ENCODE measurements around the gene GDAP1L1. TPM values are rescaled to one million over a fixed set of nuclear protein-coding genes. Genes with fewer than 3 reads are reported as not detected.
"Not testable (repeated sequence)": the region's sequence is repeated elsewhere in the genome, so short reads cannot be mapped to it uniquely, and the experiment has no call there.

GDAP1L1 gene
- total RNA-seq, 4 donors from 2014 or later: not detected

DNA sequence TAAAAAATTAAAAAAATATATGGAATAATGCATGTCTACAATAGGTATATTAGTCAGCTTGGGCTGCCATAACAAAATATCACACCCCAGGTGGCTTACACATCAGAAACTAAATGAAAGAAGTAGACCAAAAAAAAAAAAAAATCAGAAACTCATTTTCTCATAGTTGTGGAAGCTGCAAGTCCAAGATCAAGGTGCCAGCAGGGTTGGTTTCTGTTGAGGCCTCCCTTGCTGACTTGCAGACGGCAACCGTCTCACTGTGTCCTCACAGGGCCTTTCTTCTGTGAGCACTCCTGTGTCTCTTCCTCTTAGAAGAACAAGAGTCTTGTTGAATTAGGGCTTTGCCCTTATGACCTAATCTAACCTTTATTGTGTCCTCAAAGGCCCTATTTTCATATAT lies 11.4 kb upstream of the GDAP1L1 start:
- no peak for DNase-seq
- H3K27me3 ChIP-seq: no peaks in the 10 kb centered on the region
- ATAC-seq: no peak
- H3K36me3 ChIP-seq: no peaks in the 10 kb centered on the region
- no peak for TF ChIP-seq POLR2A (IDR thresholded peaks at IDR 0.05)
- TF ChIP-seq, protein P1, sequence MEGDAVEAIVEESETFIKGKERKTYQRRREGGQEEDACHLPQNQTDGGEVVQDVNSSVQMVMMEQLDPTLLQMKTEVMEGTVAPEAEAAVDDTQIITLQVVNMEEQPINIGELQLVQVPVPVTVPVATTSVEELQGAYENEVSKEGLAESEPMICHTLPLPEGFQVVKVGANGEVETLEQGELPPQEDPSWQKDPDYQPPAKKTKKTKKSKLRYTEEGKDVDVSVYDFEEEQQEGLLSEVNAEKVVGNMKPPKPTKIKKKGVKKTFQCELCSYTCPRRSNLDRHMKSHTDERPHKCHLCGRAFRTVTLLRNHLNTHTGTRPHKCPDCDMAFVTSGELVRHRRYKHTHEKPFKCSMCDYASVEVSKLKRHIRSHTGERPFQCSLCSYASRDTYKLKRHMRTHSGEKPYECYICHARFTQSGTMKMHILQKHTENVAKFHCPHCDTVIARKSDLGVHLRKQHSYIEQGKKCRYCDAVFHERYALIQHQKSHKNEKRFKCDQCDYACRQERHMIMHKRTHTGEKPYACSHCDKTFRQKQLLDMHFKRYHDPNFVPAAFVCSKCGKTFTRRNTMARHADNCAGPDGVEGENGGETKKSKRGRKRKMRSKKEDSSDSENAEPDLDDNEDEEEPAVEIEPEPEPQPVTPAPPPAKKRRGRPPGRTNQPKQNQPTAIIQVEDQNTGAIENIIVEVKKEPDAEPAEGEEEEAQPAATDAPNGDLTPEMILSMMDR (IDR thresholded peaks at IDR 0.05 in 4 of 5, conservative IDR thresholded peaks at IDR 0.05 in 1 of 5): no peak
- intact Hi-C loops (cut with DNase I; ENCODE audit: low total_unique reads): no loop called here
- H3K9me3 ChIP-seq: no peaks in the 10 kb centered on the region
- in situ Hi-C loops (cut with MboI; ENCODE audit: low sequenced_read_pairs in 4 of 4): no loop called here
- no peak overlapping the region for H3K4me3 ChIP-seq
- no peak overlapping the region for H3K27ac ChIP-seq
- H3K4me1 ChIP-seq: no peaks in the 10 kb centered on the region

DNA sequence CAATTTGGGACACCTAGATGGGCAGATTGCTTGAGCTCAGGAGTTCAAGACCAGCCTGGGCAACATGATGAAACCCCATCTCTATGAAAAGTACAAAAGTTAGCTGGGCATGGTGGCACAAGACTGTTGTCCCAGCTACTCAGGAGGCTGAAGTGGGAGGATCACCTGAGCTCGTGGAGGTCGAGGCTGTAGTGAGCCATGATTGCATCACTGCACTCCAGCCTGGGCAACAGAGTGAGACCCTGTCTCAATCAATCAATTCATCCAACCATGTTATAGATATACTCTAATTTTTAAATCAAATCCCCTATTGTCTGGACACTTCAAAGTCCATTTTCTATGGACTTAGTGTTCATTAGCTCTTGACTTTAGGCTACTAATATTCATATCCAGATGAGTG lies 10.3 kb upstream of the GDAP1L1 start:
- intact Hi-C loops (cut with DNase I; ENCODE audit: low total_unique reads); H3K9me3 ChIP-seq; ATAC-seq; H3K27ac ChIP-seq; DNase-seq; H3K4me1 ChIP-seq; H3K27me3 ChIP-seq; in situ Hi-C loops (cut with MboI; ENCODE audit: low sequenced_read_pairs in 4 of 4); H3K4me3 ChIP-seq; H3K36me3 ChIP-seq: not testable (repeated sequence)

DNA sequence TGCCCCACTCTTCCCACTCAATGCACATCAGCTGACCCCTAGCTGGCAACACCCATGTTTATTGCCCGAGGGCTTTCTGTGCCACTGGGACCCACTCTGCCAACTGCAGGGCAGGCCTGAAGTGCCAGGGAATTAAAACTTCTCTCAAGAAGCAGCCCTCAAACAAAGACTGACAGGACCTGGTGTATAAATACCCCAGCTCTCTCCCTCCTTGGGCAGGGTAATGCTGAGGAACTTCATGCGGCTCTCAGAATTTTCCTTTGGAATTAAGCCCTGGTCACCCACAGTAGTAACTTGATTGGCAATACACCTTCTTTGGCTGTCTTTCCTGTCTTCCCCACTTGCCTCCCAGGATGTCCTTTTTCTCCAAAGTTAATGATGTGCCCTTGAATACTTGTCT lies 5.3 kb upstream of the GDAP1L1 start:
- Histone ChIP-seq H3K4me1 (no peaks in the 10 kb centered on the region), H3K9me3 (no peaks in the 10 kb centered on the region), H3K36me3 (no peaks in the 10 kb centered on the region), H3K27ac (no peak overlapping the region), H3K4me3 (no peak overlapping the region), H3K27me3 (peaks cover 0 to under 1% (median 0%) of the 10 kb centered on the region in 3 donors)
- ATAC-seq (no peak), DNase-seq (no peak)
- TF ChIP-seq, protein P1 (IDR thresholded peaks at IDR 0.05 in 4 of 5, conservative IDR thresholded peaks at IDR 0.05 in 1 of 5): no peak
- no peak for TF ChIP-seq POLR2A (IDR thresholded peaks at IDR 0.05)
- intact Hi-C loops (cut with DNase I; ENCODE audit: low total_unique reads): no loop called here
- in situ Hi-C loops (cut with MboI; ENCODE audit: low sequenced_read_pairs in 4 of 4): no loop called here

DNA sequence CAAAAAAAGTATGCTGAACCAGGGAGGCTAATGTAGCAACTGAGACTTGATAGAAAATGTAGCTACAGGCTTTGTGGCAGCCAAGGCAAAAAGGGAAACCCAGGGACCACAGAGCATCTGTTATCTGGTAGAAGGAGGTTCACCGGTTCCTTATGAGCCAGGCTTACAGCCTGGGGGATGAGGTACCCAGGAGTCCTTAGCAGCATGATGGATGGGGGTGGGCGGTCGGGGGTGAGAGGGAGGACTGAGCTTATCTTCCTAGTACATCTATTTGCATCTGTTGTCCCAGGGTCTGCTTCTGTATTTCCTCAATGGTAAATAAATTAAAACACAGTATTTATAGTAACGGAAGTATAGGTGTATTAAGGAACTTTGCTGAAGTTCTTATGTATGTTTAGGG lies 1.1 kb upstream of the GDAP1L1 start:
- H3K27ac ChIP-seq: no peak overlapping the region
- ATAC-seq (no peak), DNase-seq (no peak)
- TF ChIP-seq POLR2A (IDR thresholded peaks at IDR 0.05): no peak
- TF ChIP-seq, protein P1 (IDR thresholded peaks at IDR 0.05 in 4 of 5, conservative IDR thresholded peaks at IDR 0.05 in 1 of 5): no peak
- peaks cover 14 to 31% (median 26%) of the 10 kb centered on the region in 3 donors for H3K27me3 ChIP-seq
- H3K4me1 ChIP-seq: peaks cover 0 to 4% of the 10 kb centered on the region in 2 donors
- H3K4me3 ChIP-seq: no peak overlapping the region
- intact Hi-C loops (cut with DNase I; ENCODE audit: low total_unique reads) (no loop called here), in situ Hi-C loops (cut with MboI; ENCODE audit: low sequenced_read_pairs in 4 of 4) (no loop called here)
- no peaks in the 10 kb centered on the region for H3K36me3 ChIP-seq
- H3K9me3 ChIP-seq: no peaks in the 10 kb centered on the region

DNA sequence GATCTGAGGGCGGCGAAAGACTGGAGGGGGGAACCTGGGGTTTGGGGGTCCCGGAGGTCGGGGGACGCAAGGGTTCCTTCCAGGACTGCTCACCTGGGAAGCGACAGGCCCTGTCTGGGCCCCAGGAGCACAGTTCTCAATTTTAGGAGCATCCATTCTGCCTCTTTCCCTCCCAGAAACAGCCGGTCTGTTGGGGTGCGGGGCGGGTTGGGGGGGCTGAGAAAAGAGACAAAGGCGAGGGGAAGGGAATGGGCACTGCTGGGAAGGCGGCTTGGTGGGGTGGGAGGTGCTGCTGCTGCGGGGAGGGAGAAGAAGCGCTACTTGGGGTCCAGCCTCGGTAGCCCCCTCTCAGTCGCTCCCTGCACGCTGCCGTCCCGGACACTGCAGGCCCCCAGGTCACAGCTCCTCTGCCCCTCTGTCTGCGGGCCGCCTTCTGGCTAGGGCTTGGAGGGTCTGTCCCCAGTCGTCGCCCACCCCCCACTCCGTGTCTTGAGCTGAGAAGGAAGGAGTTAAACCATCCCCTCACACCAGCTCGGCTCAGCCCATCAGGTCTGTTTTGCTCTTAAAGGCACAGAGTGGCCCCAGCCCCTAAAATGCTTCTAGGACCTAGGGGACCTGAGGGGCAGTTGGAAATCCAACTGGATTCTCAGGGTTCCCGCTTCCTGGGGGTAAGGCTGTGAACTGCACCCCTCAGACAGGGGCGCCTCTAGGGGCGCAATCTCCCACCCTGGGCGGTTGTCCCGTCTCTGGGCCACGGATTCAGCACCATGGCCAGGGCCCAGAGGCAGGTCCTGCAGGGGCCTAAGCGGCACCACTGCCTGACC lies 690 bp downstream of the GDAP1L1 start:
- TF ChIP-seq POLR2A (IDR thresholded peaks at IDR 0.05): no peak
- TF ChIP-seq, protein P1 (IDR thresholded peaks at IDR 0.05 in 4 of 5, conservative IDR thresholded peaks at IDR 0.05 in 1 of 5): peak in 1 of 5 experiments; percentile 23
- Histone ChIP-seq H3K27me3 (peaks cover 14 to 31% (median 26%) of the 10 kb centered on the region in 3 donors), H3K27ac (no peak overlapping the region), H3K9me3 (no peaks in the 10 kb centered on the region), H3K4me3 (peak overlapping the region in 2 of 4 donors; percentile 19 to 23), H3K36me3 (no peaks in the 10 kb centered on the region), H3K4me1 (peaks cover 0 to 4% of the 10 kb centered on the region in 2 donors)
- intact Hi-C loops (cut with DNase I; ENCODE audit: low total_unique reads) (no loop called here), in situ Hi-C loops (cut with MboI; ENCODE audit: low sequenced_read_pairs in 4 of 4) (no loop called here)
- no peak for ATAC-seq
- no peak for DNase-seq
